CD1c-positive myeloid dendritic cell (primary cell): ENCODE measurements around the gene CTCF.

ENCODE experiments used
- DNase-seq: peaks from one replicate; pipeline ENCODE4 v3.0.0-alpha.2; 2016; ENCODE audit errors: extremely low spot score

Gene CTCF

DNA sequence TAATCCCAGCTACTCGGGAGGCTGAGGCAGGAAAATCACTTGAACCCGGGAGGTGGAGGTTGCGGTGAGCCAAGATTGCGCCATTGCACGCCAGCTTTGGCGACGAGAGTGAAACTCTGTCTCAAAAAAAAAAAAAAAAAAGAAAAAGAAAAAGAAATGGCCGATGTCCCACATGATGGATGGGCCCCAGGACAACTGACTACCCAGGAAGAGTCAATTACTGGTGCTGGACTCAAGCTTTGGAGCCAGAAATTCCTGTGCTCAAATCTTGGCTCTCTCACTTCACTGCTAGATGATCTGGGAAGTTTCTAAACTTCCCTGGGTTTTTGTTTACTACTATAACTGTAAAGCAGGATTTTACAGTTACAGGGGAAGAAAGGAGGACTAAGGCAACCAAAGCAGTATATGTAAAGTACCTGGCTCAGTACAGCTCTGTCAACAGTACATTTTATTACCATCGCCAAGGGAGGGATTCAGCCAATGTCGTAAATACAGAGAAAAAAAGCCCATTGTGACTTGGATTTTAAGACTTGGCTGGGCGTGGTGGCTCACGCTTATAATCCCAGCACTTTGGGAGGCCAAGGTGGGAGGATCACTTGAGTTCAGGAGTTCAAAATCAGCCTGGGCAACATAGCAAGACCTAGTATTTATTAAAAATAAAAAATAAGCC lies 116.2 kb downstream of the CTCF start:
- no peak for DNase-seq

DNA sequence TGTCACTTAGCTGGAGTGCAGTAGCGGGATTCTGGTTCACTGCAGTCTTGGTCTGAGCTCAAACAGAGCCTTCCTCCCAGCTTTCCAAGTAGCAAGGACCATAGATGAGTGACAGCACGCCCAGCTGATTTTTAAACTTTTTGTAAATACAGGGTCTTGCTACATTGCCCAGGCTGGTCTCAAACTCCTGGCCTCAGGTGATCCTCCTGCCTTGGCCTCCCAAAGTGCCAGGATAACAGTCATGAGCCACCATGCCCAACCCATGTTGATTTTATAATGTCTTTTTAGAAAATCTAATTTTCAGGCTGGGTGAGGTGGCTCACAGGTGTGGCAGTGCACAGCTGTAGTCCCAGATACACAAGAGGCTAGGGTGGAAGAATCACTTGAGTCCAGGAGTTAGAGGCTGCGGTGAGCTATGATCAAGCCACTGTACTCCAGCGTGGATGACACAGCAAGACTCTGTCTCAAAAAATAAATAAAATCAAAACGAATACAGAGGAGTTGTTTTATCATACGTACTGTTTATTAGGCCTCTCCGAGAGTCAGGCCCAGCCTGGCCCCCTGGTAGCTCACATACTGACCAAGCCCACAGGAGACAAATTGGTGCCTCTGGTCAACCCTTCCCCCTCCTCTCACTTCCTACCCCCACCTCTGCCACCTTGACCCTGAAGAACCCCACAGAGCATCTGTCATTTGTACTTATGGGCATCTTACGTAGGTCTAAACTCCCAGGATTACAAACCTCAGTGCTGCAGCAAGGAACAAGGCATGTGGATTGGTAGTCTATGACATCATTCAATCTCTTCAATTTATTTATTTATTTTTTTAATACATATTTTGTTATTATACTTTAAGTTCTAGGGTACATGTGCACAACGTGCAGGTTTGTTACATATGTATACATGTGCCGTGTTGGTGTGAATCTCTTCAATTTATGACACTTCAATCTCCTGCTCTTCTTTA lies 117.9 kb downstream of the CTCF start:
- no peak for DNase-seq

DNA sequence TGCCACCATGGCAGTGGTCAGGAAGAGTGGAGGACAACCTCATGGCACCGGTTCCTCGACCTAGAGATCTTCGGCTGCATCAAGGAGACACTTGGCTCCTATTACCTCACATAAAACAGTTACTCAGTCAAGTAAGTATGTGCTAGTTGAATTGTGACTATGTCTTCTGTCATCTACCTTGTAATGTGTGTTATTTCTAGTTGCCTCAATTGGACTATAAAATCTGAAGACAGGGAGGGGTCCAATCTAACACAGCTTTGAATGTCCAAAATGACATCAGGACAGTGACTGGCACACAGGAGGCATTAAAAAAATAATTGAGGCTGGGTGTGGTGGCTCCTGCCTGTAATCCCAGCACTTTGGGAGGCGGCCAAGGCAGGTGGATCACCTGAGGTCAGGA lies 121.4 kb downstream of the CTCF start:
- DNase-seq: no peak

DNA sequence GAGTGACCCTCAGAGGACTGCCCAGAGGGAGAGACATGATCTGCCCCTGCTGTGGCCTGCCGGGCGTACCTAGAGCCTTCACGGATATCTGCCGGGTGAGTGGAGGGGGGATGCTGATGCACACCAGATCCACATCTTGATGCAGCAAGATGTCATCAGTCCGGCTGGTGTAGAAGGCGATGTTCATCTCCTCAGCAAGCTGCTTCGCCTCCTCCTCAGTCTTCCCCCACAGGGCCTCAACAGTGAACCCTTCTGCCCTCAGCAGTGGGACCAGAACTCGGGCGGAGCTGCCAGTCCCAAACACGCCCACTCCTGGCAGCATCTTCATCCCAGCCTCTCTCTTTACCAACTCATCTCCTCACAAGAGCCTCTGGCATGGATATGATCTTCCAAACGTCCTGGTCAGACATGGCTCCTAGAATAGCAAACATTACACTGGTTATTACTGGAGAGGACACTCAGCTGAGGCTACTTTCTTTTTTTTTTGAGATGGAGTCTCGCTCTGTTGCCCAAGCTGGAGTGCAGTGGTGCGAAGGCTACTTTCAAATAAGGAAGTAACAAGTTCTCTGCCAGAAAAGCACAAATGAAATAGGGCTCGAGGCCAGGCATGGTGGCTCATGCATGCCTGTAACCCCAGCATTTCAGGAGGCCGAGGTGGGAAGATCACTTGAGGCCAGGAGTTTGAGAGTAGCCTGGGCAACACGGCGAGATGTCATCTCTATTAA lies 123.2 kb downstream of the CTCF start:
- DNase-seq: no peak
